Measurements from ENCODE around the gene HEPN1.

DNA sequence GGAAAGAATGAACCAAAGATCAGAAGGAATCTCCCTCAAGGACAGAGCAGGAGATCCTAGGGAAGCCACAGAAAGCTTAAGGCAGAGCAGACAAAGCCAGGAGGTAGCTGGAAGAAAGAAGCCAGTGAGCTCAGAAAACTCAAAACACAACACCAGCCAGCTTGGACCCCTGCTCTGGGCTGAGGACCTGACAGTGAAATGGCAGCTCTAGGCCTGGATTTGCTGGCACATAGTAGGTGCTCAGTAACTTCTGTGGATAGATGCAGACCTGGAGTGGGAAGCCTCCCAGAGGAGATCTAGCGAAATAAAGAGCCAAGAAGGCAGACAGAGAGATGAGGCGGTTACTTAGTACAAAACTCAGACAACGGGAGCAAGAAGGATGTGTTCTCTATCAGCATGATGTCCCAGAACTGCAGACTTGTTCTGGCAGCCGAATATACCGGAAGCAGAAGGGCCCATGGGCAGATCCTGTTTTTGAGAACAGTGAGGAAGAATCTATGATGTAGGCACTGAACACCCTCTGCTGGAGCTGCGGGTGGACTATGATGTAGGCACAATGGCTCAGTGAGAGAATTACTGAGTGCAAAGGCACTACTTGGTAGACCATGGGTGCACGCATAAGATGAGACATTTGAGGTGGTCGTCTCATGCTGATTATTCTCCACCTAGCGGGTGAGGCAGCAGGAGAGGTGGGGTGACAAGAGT, 26.1 kb upstream of the HEPN1 start:
- TF ChIP-seq ZNF331 (CRISPR knock-in tag; IDR thresholded peaks at IDR 0.05; ENCODE audit: low read depth), result no peak
- TF ChIP-seq, protein P1, sequence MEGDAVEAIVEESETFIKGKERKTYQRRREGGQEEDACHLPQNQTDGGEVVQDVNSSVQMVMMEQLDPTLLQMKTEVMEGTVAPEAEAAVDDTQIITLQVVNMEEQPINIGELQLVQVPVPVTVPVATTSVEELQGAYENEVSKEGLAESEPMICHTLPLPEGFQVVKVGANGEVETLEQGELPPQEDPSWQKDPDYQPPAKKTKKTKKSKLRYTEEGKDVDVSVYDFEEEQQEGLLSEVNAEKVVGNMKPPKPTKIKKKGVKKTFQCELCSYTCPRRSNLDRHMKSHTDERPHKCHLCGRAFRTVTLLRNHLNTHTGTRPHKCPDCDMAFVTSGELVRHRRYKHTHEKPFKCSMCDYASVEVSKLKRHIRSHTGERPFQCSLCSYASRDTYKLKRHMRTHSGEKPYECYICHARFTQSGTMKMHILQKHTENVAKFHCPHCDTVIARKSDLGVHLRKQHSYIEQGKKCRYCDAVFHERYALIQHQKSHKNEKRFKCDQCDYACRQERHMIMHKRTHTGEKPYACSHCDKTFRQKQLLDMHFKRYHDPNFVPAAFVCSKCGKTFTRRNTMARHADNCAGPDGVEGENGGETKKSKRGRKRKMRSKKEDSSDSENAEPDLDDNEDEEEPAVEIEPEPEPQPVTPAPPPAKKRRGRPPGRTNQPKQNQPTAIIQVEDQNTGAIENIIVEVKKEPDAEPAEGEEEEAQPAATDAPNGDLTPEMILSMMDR (conservative IDR thresholded peaks at IDR 0.05; ENCODE audit: low read depth in 2 of 2), result no peak

All from GM23338 (cell line).